GM19240 (cell line): ENCODE data around the gene KRT33B.
"Not testable (repeated sequence)": the region's sequence is repeated elsewhere in the genome, so short reads cannot be mapped to it uniquely, and the experiment has no call there.

ENCODE experiments used
- DNase-seq: peaks from one replicate; pipeline ENCODE4 v3.0.0; 2011; ENCODE audit warnings: low spot score; ENCODE audit not compliant: insufficient read length

The KRT33B gene

DNA sequence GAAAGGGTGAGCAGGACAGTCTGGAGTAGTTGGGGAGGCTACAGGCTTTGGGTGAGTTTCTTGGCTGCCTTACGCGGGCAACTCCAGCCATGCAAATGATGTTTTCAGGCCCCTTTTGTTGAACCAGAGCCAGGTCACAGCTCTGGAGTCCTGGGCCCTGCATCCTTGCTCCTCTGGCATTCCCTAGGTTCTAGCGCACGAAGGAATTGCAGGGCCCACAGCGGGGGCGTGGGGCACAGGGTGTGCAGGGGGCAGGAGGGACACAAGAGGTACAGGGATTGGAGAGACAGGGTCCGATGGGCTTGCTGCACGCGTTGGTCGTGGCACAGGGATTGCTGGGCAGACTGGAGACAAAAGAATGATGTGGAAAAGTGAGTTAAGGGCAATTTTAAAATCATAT lies 24.2 kb upstream of the KRT33B start:
- no peak for DNase-seq

GRCh38 chr17:41393294-41393693 lies 23.7 kb upstream of the KRT33B start:
- DNase-seq, result no peak

- DNase-seq, result no peak
These were observed 22.7 kb upstream of the KRT33B start for GRCh38 chr17:41392278-41392677.

DNA sequence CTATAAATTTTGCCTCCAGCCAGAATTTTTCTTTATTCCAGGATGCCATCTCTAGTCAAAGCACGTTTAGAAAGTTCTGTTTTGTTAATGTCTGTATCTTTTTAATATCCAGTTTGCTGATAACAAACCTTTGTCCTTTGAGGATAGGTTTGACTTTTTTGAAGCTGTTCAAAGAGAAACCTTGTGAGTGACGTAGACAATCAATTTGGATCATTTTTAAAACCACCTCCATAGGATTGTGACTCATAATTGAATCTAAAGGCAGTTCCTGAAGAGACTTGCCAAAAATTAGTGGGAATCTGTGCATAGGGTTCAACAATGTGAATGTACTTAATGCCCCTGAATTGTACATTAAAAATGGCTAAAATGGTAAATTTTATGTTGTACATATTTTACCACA lies 21.9 kb upstream of the KRT33B start:
- DNase-seq, result no peak

DNA sequence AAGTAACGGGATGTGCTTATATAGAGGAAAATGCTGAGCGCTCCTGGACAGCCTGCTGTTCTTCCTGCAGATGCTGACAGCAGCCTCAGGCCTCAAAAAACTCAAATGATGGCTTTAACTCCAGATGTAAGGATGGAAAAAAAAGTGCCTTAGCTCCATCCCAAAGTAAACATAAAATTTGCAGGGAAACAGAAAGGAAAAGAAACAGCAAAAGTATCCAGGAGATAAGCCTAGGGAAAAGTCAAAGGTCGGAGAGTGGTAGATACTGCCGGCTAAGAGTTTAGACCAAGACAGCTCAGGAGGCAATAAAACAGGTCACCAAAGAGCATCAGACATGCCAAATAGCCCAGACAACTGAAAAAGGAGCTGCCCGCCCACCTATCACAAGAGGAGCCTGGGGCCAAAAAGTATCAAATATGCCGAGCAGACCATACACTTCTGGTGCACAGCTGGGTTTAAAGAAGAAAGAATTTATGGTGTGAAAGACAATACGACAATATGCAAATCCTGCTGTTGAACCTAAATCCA lies 20.9 kb upstream of the KRT33B start:
- no peak for DNase-seq

GRCh38 chr17:41387670-41388069 lies 18.1 kb upstream of the KRT33B start:
- no peak for DNase-seq

- no peak for DNase-seq
These were observed 16.6 kb upstream of the KRT33B start for GRCh38 chr17:41386227-41386626.

DNA sequence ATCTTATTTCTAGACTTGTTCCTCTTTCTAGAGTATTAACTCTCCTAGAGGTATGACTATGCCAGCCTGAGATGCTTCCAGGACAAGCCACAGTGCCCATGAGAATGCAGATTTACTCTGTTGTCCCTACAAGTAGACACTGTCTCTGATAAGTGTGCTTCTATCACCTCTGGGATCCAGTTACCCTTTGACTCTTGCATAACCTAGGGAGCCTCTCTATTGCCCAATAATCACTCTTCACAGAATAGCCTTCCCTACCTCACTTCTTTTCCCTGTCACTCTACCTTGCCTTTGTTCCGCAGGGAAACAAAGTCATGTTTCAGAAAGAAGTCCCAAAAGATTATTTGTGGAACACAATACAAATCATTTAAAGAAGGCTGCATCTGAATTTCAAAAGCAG lies 14.1 kb upstream of the KRT33B start:
- no peak for DNase-seq

DNA sequence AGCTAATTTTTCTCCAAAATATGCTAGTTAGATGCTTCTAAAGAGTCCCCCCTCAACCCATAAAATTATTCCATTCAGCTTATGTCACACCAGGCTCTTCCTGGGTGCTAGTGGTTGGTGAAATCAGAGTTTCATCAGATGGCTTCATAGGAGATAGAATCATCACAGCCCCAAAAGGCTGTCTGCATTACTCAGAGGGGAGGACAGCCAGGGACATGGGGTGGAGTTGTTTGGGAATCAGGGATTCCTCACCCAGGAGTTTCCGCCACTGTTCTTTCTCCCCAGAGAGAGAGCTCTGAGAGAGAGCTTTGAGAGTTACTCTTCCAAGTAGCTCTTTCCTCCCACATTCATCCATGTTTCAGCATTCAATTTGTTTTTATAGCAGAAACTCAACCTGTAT lies 12.8 kb upstream of the KRT33B start:
- DNase-seq, result no peak

DNA sequence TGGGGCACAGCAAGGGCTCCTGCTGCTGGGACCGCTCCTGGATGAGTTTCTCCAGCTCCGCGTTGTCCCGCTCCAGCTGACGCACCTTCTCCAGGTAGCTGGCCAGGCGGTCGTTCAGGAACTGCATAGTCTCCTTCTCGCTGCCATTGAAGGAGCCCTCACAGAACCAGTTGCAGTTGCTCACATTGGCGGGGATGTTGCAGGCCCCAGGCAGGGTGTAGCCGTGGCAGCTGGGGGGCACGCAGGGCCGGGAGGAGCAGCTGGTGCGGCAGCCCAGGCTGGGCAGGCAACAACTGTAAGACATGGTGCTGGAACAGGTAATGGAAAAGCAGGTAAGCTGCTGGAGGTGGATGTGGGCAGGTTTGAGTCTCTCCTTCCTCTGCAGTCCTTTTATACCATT lies 12.3 kb upstream of the KRT33B start, which contains the start of gene KRT34:
KRT34 (minus strand) TSS at position 364 of the 400 bp plus-strand sequence; CDS start at position 304, 60 bp downstream.
- not testable (repeated sequence) for DNase-seq

GRCh38 chr17:41380091-41380490 lies 10.5 kb upstream of the KRT33B start:
- not testable (repeated sequence) for DNase-seq

- no peak for DNase-seq
These were observed 7.9 kb upstream of the KRT33B start for GRCh38 chr17:41377546-41377945.

DNA sequence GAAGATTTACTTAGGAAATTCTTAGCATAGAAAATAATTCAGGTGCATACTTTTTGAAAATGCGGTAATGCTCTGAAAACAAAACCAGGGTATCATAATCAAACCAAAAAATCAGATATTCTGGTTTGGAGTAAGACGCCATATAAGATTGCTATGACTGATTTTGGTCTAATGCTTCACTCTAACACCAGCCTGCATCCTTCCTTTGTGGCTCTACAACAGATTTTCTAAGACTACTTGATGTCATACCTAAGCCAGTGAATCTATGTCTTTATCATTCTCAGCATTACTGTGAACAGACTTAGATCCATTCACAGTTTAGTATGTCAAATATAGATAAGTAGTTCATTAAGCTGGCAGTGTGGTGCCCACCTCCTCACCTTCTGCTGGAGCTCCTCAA lies 590 bp downstream of the KRT33B start:
- no peak for DNase-seq

- no peak for DNase-seq
These were observed 2.1 kb downstream of the KRT33B start for GRCh38 chr17:41367426-41368075.

- no peak for DNase-seq
These were observed 3.5 kb downstream of the KRT33B start for GRCh38 chr17:41366070-41366469.

- no peak for DNase-seq
These were observed 5.7 kb downstream of the KRT33B start for GRCh38 chr17:41363881-41364280.

DNA sequence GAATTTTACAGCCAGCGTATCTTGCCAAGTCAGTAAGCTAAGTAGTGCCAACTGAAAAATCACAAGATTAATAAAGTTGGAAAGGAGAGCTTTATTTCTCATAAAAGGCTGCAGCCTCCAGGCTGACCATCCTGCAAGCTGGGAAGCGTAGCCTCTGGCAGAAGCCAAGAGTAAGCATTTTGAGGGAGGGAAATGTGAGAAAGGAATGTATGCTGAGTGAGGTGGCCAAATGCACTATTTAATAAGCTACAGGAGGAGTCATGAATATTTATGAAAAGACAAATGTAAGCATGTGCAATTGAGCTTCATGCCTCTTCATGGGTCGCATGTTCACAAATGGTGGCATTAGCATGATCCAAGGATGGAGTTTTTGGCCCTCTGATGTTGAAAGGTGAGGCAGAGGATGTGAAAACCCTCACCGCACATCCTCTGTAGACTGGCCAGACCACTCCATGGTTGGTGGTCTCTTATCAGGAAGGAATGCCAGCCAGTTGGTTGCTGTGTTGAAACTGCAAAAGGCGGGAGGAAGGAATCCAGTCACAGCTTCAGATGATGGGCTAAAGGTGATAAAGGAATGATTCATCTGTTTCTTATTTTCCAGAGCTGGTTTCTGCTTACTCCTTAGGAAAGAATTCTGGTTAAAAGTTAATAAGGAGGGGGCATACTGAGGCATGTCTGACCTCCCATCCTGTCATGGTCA lies 9.2 kb downstream of the KRT33B start:
- DNase-seq, result no peak

DNA sequence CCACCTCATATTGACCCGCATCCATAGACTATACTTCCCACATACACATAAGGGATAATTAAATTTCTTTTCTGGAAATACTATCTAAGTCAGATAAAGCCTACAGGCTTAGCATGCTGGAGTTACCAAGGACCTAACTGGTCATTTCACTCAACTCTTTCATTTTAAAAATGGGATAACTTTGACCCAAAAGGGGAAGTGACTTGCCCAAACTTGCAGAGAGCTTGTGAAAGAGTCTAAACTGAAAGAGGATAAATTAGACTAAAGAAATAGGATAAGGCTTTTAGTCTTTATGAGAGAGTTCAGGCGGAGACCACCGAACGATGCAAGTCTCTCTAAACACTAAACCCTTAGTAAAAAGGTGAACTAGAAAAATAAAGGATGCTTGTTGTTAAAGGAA lies 15.1 kb downstream of the KRT33B start:
- DNase-seq, result no peak

- DNase-seq, result no peak
These were observed 16.8 kb downstream of the KRT33B start for GRCh38 chr17:41352597-41353366.

DNA sequence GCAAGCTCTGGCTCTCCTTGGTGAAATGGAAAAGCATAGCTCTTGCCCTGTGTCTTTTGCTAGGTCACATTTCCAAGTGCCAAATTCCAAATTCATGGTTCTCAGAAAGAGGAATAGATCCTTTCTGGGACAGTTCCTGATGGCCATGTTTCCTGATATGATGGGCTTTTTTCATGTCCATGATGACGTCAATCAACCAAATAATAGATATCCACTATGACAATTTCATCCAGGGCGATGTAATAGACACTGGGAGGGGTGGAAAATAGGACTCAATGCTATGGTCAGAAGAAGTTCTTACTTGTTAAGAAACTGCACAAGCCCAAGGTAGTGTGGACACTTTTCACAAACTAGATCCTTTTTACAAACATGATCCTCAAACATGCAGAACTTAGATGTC lies 18.4 kb downstream of the KRT33B start:
- DNase-seq, result no peak

DNA sequence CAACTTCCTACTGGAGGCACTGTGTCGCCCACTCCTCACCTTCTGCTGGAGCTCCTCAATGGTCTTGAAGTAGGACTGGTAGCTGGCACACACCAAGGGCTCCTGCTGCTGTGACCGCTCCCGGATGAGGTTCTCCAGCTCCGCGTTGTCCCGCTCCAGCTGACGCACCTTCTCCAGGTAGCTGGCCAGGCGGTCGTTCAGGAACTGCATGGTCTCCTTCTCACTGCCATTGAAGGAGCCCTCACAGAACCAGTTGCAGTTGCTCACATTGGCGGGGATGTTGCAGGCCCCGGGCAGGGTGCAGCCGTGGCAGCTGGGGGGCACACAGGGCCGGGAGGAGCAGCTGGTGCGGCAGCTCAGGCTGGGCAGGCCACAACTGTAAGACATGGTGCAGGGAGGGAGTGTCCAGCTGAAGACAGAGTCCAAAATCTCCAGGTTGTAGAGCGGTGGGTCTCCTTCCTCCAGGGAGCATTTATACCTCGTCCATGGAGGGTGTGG lies 19.2 kb downstream of the KRT33B start, which contains the start of gene KRT33A:
KRT33A (minus strand) TSS at position 448 of the 498 bp plus-strand sequence; CDS start at position 387, 61 bp downstream.
- DNase-seq, result not testable (repeated sequence)
